Erythroblast (primary cell): ENCODE measurements around the gene FOXL3.

ENCODE experiments used
- GATA1 ChIP-seq: IDR thresholded peaks from 2 replicates; pipeline ENCODE4 v1.6.1; 2011; ENCODE audit warnings: low read depth, mild to moderate bottlenecking, control low read depth, low read length, moderate library complexity
- POLR2A ChIP-seq: IDR thresholded peaks from 2 replicates; pipeline ENCODE4 v1.6.1; 2011; ENCODE audit warnings: mild to moderate bottlenecking, low read length

- TF ChIP-seq POLR2A, result no peak
- no peak for TF ChIP-seq GATA1
Observed at GRCh38 chr7:315516-316265, 25.7 kb downstream of the FOXL3 start.
